Measurements from ENCODE around the gene USP22.

The USP22 gene

DNA sequence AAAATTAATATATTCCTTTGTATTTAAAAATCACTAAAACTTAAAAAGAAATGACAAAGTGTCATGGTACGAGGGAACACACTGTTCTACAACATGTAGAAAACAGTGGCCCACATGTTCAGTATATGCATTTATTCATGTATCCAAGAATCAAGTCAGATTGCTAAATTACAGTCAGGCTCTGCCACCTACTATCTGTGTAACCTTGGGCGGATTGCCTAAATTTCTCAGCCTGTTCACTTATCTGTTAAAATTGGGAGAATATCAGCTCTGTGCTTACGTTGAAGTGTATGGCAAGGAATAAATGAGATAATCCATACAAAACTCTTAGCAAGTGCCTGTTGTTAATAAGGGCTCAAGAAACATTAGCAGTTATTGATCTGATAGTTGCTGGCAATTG is 3.4 kb upstream of the USP22 start:
- no peak for DNase-seq (ENCODE audit: low read depth)

DNA sequence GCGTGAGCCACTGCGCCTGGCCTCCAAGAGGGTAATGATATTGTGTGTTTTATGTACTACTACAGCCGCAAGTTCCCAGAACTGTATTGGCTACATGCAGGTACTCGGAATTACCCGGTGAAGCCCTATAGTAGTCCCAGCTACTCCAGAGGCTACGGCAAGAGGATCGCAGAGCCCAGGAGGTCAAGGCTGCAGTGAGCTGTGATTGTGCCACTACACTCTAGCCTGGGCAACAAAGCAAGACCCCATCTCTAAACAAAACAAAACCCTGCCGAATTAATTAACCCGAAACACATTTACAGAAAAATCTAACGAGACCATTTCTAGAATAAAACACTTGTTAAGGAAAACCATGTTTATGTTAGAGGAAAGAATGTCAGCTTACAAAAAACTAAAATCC is 2.2 kb upstream of the USP22 start:
- no peak for DNase-seq (ENCODE audit: low read depth)

DNA sequence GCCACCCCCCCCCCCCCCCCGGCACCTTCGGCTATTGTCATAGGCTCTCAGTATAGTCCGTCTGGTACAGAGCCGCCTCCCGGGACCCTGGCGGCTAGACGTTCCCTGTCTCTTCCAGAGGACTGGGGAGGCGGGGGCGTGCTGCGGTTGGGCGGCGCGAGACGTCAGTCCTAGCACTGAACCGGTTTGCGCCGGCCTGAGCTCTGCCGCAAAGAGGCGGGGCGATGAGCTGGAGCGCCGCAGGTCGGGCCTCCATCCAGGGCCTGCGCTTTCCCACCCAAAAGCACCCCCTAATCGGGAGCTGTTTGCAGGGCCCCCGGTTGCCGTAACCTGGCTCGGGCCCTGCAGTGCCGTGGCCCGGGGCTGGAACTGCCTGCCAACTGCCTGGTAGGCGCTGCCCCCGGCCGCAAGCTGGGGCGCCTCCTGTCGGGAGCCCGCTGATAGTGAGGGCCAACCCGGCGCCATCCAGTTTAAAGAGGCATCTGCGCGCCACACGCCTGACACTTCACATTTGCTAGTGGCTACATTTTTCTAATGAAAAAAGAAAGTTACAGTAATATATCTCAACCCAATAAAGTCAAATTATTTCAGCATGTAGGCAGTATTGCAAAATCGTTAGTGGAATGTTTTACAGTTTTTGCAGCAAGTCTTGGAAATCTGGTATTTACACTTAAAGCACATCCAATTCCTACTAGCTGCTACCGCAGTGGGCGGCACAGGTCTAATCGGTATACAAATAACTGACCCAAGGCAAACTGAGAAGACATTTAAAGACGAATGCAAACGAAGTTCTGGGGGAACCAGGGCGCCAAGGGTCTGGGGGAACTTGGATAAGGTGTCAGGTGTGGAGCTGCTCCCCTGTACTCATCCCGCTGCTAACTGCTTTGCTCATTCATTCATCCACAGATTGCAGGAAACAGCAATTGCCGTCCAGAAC is 753 bp upstream of the USP22 start:
- DNase-seq (ENCODE audit: low read depth), result peak; percentile 98

DNA sequence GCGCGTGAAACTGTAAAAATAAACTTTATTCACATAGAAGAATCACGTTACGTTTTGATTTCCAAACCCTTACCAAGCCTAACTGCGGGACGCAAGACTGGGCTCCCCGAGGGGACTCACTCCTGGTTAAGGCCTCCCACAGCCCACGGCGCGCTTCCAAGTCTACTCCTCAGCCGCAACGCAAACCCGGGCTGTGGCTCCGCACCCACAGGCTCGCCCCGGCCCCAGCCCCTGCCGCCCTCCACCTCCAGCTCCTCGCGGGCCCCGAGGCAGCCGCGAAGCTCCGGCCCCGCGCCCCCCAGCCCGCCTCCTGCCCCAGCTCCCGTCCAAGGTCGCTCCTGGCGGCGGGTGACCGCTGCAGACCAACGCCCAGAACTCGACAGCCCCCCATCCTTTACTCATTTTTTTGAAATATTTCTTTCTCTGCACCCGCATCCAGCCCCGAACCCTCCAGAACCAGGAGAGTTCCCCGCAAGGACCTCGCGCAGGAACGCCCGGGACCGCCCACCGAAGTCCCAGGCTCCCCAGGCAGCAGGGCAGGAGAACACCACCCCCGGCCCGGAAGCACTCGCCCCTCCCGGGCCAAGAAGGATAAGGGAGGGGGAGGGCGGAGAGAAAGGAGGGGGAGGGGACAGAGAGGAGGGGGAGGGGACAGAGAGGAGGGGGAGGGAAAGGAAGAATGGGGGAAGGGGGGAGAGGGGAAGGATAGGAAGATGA is 912 bp downstream of the USP22 start:
- DNase-seq (ENCODE audit: low read depth), result peak; percentile 59

DNA sequence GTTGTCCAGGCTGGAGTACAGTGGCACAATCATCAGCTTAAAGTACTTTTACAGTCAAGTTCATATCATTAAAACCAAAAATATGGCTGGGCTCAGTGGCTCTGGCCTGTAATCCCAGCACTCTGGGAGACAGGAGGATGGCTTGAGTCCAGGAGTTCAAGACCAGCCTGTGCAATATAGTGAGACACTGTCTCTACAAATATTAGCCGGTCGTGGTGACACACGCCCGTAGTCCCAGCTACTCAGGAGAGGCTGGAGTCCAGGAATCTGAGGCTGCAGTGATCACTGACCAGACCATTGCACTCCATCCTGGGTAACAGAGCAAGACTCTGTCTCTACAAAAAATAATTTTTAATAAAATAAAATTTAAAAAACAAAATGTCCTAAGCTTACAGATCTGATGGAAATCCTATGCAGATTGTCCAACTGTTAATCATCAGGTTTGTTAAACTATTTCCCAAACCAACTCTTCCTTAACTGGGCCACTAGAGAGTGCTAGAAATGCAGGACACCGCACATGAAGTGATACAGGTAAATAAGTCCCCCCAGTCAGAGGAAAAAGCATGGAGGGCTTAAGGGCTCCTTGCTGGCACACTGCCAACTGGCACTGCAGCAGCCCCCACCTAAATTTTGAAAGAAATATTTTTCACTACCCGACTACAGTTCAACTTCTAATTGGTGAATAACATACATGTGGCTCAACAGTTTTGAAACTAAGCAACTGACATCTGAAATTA is 2.8 kb downstream of the USP22 start:
- DNase-seq (ENCODE audit: low read depth), result no peak

DNA sequence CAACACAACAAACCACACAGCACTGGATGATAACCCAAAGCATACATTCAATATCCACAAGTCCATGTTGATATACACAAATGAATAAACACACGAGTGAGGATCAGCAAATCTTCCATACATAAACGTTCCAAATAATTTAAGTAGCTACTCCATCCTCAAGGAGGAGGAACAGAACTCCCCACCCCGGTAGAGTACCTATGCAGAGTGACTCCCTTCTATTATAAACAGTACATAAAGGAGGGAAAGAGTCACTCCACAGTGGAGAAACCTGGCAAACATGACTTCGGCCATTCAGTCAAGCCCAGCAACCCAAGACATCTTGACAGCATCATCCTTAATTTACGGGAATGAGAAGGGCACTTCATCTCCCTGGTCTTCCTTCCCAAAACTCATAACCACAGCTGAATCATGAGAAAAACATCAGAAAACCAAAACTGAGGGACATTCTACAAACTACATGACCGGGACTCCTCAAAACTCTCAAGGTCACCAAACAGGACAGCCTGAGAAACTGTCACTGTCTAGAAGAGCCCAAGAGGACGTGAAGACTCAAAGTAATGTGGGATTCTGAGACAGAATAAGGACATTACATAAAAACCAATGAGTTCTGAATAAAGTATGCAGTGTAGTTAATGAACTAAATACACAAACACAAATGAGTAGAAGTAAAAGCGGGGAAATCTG is 5.6 kb downstream of the USP22 start:
- DNase-seq (ENCODE audit: low read depth), result no peak

DNA sequence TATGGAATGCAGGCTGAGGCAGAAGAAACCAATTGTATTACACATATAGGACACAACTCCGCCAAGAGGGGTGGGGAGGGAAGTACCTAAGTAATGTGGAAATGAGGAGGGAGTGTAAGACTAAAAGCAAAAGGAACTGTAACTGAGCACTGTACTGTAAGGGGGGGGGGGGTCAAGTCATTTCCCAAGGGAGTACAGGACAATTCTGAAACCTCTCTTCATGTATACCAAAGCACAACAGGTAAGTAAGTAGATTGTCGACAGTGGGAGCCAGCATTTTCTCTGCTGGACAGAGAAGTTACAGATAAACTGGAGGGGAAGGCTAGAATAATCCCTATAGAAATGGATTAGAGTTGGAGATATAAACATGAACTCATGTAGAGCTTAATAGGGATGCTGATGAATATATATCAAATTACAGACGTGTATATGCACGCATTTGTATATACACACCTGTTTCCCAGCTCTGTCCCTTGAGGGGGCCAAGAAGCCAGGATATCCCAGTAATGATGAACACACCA is 6.4 kb downstream of the USP22 start:
- no peak for DNase-seq (ENCODE audit: low read depth)

DNA sequence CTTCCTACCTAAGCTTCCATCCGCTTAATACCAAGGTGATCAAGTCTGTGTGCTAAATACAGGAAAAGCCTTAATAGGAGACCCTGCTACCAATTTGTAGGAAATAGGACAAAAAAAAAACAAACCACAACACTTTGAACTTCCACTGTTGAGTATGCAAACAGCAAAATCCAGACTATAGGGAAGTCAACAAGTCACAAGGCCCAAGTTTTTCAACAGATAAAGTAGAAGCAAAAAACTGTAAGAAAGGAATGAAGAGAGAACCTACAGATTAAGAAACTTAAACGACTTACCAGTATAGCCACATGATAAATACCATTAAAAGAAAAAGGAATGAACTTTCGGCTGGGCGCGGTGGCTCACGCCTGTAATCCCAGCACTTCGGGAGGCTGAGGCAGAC is 7.4 kb downstream of the USP22 start:
- DNase-seq (ENCODE audit: low read depth), result no peak

DNA sequence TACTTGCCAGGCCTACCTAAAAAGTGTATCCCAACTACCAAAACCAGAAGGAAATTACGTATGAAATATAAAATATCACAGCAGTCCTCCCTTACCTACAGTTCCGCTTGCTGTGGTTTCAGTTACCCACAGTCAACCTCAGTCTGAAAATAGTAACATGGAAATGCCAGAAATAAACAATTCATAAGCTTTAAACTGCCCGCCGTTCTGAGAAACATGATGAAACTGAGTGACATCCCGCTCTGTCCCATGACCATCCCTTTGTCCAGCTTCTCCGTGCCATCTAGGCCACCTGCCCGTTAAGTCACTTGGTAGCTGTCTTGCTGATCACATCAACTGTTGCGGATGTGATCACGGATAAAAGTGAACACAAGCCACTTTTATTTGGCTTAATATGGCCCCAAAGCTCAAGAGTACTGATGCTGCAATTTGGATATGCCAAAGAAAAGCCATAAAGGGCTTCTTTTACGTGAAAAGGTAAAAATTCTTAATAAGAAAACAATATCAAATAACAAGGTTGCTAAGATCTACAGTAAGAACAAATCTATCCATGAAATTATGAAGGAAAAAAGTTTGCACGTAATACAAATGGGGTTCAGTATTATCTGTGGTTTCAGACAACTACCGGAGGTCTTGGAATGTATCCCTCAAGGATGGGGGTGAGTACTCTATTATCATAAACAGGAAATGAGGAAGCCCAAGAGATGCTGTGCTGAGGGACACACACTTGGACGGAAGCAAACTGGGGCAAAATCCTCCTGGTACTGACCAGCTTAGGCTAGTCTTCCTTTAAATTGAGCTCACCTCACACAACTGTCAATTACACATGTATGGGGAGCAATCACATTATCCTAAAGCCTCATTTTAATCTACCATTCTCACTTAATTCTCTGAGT is 8.2 kb downstream of the USP22 start:
- no peak for DNase-seq (ENCODE audit: low read depth)

DNA sequence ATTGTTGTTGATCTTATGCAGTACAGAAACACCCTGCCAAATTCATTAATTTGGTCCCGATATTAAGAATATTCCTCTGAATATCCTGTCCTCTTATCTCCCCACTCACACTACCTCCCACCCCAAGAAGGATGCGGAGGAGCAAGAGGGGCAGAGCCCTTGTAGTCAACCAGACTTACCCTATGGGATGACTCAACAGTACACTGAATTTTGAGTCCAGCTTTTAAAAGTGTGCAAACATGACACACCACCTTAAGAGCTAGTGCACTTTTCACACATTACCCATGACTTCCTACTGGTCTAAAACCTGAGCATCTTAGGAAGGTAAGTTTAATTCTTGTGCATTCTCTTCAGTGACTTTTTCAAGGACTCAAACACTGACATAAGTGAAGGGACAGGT is 9.5 kb downstream of the USP22 start:
- DNase-seq (ENCODE audit: low read depth), result no peak

DNA sequence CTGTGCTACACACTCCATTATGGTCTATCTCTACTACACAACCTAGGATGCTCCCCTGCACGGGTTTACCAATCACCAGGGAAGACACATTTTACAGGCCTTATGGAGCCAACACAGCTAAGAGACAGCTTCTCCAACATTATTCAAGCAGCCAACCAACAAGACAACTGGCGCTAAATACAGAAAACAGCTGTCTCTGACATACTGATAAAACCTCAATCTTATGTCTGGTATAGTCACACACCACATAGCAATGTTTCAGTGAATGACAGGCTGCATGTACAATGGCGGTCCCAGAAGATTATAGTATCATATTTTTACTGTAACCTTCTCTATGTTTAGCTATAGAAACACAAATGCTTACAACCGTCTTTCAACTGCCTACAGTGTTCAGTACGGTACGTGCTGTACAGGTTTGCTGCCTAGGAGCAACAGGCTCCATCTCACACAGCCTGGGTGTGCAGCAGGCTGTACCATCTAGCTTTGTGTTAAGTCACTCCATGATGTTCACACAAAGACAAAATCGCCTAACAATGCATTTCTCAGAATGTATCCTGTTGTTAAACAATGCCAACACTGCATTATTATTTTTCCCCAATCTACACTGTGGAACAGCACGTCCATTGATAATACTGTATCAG is 10.9 kb downstream of the USP22 start:
- DNase-seq (ENCODE audit: low read depth), result no peak

DNA sequence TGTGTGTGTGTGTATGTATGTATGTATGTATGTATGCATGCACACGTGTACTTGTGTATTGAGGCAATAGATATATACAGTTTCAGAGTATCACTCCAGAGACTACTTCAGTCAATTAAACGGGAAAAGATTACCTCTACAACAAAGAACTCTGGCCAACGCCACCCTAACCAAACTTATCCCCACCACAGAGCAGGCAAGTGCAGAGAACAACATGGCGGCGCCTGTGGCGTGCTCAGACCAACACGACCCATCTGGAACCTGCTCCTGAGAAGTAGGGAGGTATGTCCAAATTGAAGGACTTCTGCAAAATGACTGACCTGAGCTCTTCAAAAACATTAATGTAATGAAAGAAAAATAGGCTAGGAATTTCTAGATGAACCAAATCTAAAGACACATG is 12.4 kb downstream of the USP22 start:
- no peak for DNase-seq (ENCODE audit: low read depth)

DNA sequence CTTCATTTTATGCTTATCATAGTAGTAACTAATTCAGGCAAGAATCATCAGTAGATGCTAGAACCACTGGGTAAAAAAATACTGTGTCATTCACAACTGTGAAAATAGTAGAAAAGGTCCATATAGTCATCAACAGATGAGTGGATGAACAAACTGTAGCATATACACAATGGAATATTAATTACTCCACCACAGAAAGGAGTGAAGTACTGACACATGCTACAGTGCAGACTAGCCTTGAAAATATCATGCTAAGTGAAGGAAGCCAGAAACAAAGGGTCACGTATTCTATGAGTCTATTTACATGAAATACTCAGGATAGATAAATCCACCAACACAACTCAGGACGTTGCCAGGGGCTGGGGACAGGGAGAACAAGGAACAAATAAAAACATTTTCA is 13.3 kb downstream of the USP22 start:
- DNase-seq (ENCODE audit: low read depth), result no peak

DNA sequence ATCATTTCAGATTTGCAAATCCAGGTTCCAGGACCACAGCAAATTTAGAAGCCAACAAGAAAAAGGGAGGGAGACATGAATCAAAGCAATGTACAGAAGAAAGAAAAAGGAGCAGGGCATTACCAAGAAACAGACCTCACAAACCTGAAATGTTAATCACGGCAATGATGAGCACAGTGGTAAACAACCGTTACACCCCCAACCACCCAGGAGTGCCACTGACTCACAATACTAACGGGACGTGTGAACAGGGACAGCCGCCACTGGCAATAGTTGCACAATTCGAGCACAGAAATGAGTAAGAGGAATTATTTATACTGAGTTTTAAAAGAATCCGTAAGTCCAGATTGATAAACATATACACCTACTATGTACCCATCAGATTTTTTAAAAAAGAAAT is 13.8 kb downstream of the USP22 start:
- DNase-seq (ENCODE audit: low read depth), result no peak

DNA sequence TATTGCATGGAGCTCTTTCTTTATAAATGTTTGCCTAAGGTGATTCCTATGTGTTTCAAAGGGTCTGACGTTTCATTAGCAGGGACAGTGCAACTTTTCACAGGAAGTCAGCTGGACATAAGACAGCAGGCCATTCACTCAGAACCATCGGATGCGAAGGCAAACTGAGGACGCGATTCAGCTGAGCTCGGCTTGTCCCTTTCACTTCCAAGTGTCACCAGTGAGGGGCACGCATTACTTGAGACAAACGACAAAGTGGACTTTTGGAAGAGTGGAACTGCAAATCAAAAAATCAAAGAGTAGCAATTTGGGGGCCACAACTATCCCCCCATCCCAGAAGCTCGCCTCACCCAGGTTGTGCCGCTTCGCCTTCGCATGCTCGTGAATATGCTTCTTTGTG is 14.6 kb downstream of the USP22 start:
- DNase-seq (ENCODE audit: low read depth), result no peak

DNA sequence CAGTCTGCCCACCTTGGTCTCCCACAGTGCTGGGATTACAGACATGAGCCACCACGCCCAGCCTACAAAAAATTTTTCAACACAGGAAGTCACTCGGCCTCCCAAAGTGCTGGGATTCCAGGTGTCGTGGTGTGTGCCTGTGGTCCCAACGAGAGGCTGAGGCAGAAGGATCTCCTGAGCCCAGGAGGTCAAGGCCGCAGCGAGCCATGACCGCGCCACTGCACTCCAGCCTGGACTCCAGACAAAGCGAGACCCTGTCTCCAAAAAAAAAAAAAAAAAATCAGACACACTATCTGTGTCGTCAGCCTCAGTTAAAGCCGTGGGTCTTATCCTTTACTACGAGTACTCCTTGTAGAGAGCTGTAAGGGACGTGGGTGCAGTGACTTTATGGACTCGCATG is 15.8 kb downstream of the USP22 start:
- no peak for DNase-seq (ENCODE audit: low read depth)

DNA sequence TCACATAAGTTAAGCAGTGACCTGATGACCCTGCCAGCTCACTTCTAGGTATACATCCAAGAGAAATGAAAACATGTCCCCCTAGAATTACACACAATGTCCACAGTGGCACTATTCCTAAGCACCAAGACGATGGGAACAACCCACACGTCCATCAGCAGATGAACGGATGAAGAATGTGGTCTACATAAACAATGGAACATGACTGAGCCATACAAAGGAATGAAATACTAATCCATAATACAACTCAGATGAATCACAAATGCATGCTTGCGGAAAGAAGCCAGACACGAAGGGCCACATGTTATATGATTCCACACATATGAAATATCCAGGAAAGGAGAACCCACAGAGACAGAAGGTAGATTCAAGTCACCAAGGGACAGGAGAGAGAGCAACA is 17.4 kb downstream of the USP22 start:
- DNase-seq (ENCODE audit: low read depth), result no peak

DNA sequence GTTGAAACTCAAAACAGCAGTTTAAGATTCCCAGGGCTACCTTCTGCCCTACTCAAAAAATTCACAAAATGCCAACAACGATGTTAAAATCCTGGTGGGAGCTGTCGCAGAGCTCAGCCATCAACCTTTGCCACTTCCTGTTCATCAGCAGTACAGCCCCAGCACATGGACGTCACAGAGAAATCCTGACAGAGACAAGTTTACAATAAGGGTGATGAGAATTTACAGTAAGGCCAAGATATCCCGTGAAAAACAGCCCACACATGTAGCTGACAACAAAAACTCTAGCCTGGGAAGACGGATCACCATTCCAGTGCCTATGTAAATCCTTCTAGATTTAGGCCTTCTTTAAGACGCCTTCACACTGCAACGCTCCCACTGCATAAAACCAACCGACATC is 18.8 kb downstream of the USP22 start:
- DNase-seq (ENCODE audit: low read depth), result no peak

DNA sequence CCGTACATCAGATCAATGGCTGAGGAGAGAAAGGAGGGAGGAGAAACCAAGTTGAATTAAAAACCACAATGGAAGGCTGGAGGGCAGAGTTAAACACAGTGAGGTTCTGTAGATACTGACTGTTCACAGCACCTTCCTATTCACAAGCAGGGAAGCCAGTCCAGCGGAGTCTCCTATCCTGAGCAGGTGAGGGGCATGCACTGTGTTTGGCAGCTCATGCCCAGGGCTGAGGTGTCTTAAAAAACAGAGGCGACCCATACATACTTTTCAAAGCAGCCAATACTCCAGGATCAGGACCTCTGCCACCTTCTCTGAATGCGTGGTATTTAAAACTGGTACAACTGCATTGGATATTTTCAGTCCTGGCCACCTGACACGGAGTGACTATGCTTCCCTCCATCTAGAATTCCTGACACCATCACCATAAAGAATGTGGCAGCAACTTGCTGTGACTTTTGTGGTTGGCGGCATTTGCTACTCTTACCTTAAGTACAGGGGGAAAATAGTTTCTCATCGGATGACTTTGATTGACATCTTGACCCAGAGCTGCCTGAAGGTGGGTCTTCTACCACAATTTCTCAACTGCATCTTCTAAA is 21.5 kb downstream of the USP22 start:
- DNase-seq (ENCODE audit: low read depth), result no peak

DNA sequence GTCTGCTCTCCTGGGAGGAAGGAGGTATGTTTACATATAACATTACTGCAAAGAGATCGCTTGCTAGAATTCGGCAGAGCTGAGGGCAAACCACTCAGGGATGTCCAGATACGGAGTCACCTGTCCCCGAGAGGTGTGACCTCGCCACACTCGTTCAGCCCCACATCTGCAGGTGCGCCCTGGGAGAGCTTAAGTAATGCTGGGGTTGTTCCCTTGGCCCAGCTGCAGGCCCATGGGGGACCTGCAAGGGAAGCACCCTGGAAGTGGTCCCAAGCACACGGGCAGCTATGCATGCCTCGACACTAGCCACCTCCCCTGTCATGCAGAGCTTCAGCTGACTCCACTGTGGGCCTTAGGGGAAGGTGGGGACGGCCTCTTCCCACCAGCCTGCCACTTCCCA is 22.2 kb downstream of the USP22 start:
- DNase-seq (ENCODE audit: low read depth), result no peak

Measured in stimulated activated CD8-positive, alpha-beta memory T cell treated with anti-CD3 and anti-CD28 coated beads, Interleukin-4, amount 100 ng/mL, for 24 hours (primary cell).